GM21526 (cell line): Measurements from ENCODE around the gene DUSP16.
"Not testable (repeated sequence)": the region's sequence is repeated elsewhere in the genome, so short reads cannot be mapped to it uniquely, and the experiment has no call there.

Experiments
- ATAC-seq: cut with Tn5 transposase; IDR thresholded peaks from one replicate; pipeline ENCODE4 v1.9.1; 2021; ENCODE audit warnings: moderate library complexity; ENCODE audit not compliant: unreplicated experiment, low FRiP score

The DUSP16 gene

GRCh38 chr12:12502815-12503151 lies 59.9 kb downstream of the DUSP16 start:
- no peak for ATAC-seq

DNA sequence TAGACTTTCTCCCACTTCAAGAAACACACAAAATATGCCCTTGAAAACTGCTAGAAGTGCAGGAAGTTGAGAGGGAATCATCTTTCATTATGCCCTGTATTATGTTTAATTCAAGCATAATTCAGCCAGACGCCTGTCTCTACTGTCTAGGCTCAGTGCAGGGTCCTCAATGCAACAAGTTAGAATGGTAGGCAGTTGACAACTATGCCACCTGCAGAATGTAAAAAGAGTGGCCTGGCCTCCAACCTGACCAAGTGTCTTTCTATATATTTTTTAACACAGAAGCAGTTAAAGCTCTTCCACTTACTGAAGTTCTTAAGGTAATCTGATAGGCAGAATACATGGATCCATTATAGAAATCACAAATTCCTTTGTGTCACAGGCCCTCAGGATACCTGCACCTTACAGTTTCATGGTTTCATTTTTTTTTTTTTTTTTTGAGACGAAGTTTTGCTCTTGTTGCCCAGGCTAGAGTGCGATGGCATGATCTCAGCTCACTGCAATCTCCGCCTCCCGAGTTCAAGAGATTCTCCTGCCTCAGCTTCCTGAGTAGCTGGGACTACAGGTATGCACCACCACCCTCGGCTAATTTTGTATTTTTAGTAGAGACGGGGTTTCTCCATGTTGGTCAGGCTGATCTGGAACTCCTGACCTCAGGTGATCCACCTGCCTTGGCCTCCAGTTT lies 60.4 kb downstream of the DUSP16 start:
- ATAC-seq = not testable (repeated sequence)

DNA sequence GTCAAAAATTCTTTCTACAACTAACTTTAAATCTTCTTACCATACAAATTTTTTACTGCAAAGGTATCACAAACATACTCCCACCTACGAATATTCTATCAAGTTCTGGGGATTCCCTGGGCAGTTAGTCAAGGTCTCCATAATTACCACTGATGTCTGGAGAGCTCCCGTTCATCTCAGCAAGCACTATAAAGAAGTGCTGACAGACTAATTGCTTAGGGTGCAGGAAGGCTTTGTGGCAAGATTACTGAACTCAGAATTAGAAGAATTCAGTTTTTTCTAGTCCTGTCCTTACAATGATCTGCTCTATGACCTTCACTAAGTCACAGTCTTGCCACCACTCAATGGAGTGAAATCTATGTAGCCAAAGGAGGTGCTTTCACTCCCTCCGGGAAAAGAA lies 61.5 kb downstream of the DUSP16 start:
- ATAC-seq = no peak

- no peak for ATAC-seq
Measured at GRCh38 chr12:12499909-12500604, 62.6 kb downstream of the DUSP16 start.

GRCh38 chr12:12498210-12498609 lies 64.5 kb downstream of the DUSP16 start:
- ATAC-seq = no peak

DNA sequence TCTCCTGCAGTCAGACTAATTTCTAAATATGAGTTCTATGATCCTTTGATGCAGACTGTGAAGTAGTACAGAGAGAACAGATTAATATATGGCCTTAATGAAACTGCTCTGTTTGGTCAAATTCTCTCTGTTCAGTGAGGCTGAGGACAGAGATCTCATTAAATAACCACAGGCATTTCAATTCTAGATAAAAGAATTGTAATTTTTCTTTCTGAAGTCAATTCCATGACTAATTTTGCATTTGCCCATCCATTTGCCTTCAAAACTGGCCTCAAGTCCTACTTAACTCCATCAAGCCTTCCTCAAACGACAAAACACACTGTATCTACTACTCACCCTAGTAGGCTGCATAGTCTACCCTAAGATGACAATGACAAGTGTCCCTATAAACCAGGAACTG lies 67.1 kb downstream of the DUSP16 start:
- ATAC-seq = no peak

DNA sequence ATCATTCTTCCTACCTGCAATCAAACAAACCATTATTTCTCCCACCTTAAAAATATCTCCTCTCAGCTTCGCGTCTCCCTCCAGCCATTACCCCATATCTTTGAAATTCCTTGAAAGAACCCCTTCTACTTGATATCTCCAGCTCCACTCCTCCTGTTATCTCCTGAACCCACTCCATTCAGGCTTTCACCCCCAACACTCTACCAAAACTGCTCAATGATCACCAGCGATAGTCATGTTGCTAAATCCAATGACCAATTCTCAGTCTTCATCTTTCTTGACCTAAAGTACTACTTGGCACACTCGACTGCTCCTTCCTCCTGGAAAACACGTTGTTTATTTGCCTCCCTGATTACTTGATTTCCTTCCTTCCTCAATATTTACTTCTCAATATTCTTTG lies 70.1 kb downstream of the DUSP16 start:
- no peak for ATAC-seq

DNA sequence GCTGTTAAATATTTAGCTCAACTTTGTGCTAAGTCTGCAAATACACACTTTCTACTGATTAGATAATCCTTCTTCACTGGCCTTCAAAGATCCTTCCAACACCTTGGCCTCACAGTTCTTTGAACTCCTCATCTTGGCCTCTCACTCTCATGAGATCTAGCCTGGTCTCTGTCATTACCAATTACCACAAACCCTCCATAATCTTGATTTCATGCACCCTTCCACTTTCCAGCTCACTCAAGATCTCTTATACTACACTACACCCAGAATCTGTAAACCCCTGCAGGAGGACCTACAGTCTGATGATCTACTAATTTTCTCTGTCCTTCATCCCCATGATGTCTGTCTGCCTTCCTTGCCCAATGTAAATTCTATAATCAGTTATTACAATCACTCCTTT lies 71.1 kb downstream of the DUSP16 start:
- ATAC-seq = no peak

DNA sequence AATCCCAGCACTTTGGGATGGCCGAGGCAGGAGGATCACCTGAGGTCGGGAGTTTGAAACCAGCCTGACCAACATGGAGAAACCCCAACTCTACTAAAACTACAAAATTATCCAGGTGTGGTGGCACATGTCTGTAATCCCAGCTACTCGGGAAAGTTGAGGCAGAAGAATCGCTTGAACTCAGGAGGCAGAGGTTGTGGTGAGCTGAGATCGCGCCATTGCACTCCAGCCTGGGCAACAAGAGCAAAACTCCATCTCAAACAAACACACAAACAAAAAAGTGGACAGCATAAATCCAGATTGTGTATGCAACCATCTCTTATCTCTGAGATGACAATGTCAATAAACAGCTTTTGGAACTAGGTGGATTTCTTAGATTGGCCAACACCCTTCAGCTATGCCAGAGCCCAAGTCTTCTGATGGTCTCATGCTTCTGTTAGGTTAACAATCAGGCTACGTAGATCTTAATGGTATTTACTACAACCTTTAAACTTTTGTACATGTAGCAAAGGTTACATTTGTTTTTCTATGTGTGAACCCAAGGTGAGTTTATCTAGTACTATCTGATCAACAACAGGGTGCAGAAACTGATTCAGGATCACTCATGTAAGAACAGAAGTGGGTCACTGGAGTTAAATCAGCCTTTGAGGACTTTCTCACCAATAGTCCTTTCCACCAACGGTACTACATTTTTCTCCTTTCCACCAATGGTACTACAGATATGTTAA lies 73.7 kb downstream of the DUSP16 start:
- no peak for ATAC-seq

GRCh38 chr12:12488296-12488695 lies 74.4 kb downstream of the DUSP16 start:
- no peak for ATAC-seq

DNA sequence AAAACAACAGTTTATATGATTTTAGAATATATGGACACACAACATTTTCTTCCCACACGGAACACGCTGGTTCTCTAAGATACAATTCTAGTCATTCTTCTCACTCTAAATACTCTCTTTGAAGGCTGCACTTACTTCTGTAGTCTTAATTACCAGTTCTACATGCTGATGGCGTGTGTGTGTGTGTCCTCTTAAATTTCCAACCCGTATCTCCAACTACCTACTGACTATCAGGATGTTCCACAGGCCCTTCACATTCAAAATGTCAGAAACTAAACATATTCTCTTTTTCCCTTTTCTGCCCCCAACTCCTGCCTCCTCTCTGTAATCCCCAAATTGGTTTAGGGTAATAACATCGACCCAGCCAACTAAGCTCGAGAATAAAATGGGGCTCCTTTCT lies 75.2 kb downstream of the DUSP16 start:
- no peak for ATAC-seq

GRCh38 chr12:12486661-12487240 lies 75.9 kb downstream of the DUSP16 start:
- ATAC-seq = no peak

DNA sequence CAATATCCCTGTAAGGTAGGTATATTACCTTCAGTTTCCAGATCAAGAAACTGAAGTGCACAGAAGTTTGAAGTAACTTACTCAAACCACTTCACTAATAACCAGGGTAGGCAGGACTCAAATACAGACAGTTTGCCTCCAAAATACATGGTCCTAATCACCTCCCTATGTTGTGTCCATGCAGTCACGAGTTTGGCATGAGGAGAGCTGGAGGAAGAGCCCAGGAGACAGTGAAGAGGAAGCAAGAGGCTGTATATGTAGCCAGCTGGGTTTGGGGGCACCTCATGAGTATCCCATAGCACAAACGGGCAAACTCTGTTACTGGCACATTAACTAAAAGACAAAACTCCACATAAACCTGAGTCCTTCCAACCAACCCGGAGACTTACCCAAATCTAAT lies 79.2 kb downstream of the DUSP16 start:
- no peak for ATAC-seq

GRCh38 chr12:12482959-12483358 lies 79.7 kb downstream of the DUSP16 start:
- no peak for ATAC-seq

- ATAC-seq = no peak
Measured at GRCh38 chr12:12482150-12482761, 80.4 kb downstream of the DUSP16 start.

DNA sequence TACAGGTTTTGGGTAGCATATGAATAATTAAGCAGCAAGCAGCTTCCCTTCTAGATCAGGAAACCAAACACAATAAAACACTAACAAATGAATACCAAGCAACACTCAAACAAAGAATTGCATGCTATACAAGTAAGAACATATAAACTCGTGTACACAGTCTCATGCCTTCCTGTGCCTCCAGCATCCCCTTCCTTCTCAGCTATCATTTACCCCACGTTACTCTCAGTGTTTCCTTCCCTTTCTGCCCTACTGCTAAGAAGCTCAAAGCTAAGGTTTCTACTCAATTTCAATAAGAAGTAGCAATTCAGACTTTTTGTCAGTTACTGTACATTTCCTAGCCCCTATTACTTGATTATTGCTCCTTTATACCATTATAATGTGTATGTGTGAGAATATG lies 81.0 kb downstream of the DUSP16 start:
- ATAC-seq = no peak

- no peak for ATAC-seq
Measured at GRCh38 chr12:12480074-12480473, 82.6 kb downstream of the DUSP16 start.

DNA sequence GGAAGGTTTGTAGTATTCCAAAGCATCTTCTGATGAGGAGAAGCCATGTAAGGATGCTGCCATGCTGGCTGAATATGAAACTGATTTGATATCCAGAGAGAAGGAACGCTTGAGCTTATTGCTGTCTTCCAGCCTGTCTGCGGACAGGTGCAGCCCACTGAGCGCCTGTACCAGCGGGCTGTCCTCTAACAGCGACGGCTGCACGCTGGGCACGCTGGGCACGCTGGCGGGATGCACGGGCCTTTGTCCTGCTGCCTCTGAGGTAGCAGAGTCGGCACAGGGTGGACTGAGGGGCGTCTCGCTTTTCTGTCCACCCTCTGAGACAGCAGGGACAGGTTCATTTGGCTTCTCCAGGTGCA lies 85.2 kb downstream of the DUSP16 start:
- ATAC-seq = no peak

DNA sequence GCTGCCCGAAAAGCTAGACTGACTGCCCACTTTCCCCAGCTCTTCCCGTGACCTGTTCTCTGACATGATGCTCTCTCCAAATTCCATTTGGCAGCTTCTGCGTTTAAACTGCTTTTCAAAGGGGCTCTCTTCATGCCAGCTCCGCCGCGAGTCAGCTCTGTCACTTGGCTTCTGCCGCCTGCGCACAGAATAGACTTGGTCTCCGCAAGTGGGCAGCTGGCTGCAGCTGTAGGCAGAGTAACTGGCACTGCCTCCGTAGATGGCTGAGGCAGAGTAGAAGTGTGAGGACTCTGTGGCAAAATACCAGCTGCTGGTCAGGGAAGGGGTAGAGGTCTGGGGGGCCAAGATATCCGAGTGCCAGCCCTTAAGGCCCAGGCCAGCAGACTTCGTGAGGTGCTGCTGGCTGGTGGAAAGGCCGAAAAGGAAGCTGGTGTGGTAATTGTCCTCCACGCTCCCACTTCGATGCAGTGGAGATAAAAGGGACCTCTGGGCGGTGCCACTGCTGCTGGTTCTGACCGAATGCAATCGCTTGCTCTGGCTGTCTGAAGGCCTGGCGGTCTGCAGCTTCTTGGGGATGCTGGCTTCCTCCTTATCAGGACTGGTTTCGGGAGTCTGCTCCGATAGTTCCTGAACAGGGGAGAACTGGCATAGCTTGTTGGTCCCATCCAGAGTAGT lies 85.7 kb downstream of the DUSP16 start:
- no peak for ATAC-seq

DNA sequence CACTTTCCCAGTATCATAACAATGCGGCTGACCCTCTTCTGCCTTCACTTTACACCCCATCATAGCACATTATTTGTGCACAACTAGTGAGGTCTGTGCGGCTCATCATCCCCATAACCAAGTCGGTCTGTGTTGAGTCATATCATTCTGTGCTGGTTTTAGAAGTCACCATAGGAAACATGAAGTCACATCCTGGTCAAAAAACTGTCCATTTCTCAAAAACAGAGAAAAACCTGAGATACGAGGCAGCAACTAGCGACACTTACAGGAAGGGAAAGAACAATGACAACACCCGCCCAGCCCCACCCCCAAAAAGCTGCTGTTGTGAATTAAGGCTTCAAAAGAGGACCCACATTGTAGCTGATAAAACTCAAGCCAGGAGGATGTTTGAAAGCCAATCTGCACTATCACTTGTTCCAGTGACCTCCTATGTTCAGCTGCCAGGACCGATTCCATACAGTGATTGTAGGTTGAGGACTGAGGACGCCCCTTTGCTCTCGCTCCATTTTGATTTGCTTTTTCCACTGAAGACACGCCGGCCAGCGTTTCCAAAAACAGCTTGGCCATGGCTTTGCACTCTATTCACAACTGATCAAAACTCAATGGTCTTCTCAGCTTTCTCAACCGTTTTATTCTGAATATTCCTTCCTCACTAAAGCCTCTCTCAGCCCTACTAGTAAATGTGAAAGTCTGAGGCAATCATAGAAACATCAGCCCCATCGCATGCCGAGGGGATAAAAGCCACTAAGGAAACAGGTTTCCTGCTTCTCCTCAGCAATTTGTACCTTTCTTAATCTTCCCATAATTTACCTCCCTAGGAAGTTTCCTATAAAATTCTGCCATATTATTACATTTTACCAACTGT lies 87.5 kb downstream of the DUSP16 start:
- peak; percentile 74 for ATAC-seq
